Measurements from ENCODE around the gene PLEKHA5. TPM values are rescaled to one million over a fixed set of nuclear protein-coding genes. Genes with fewer than 3 reads are reported as not detected.

PLEKHA5 gene
- total RNA-seq, 2 donors from 2014 or later, result 53.2 to 59.4 TPM

- peak overlapping the region; percentile 79 to 99 for H3K4me3 ChIP-seq
- peaks cover 0 to 20% of the 10 kb centered on the region in 2 donors for H3K4me1 ChIP-seq
- H3K27me3 ChIP-seq, result no peaks in the 10 kb centered on the region
- DNase-seq (ENCODE audit: low spot score), result no peak
- TF ChIP-seq CTCF (IDR thresholded peaks at IDR 0.05), result no peak
- peaks cover 0 to 23% of the 10 kb centered on the region in 2 donors for H3K9me3 ChIP-seq
- no peaks in the 10 kb centered on the region for H3K36me3 ChIP-seq
- peak overlapping the region; percentile 89 to 97 for H3K27ac ChIP-seq
These were observed 891 bp downstream of the PLEKHA5 start for GRCh38 chr12:19130224-19131024.

GRCh38 chr12:19131025-19131444 lies 1.5 kb downstream of the PLEKHA5 start:
- H3K36me3 ChIP-seq, result no peaks in the 10 kb centered on the region
- H3K27ac ChIP-seq, result peak overlapping the region; percentile 89 to 97
- TF ChIP-seq CTCF (IDR thresholded peaks at IDR 0.05), result no peak
- H3K9me3 ChIP-seq, result peaks cover 0 to 22% of the 10 kb centered on the region in 2 donors
- H3K4me1 ChIP-seq, result peaks cover 0 to 26% of the 10 kb centered on the region in 2 donors
- no peak for DNase-seq (ENCODE audit: low spot score)
- H3K4me3 ChIP-seq, result peak overlapping the region; percentile 79 to 99
- no peaks in the 10 kb centered on the region for H3K27me3 ChIP-seq

- no peak for DNase-seq (ENCODE audit: low spot score)
- no peak overlapping the region for H3K4me3 ChIP-seq
- H3K9me3 ChIP-seq, result no peaks in the 10 kb centered on the region
- H3K36me3 ChIP-seq, result peaks cover 7% of the 10 kb centered on the region
- H3K27me3 ChIP-seq, result no peaks in the 10 kb centered on the region
- TF ChIP-seq CTCF (IDR thresholded peaks at IDR 0.05), result no peak
- H3K4me1 ChIP-seq, result peaks cover 0 to 49% of the 10 kb centered on the region in 2 donors
- peak overlapping the region in 1 of 2 donors; percentile 58 for H3K27ac ChIP-seq
These were observed 9.0 kb downstream of the PLEKHA5 start for GRCh38 chr12:19138551-19138950.

GRCh38 chr12:19138956-19139355 lies 9.4 kb downstream of the PLEKHA5 start:
- peaks cover 0 to 49% of the 10 kb centered on the region in 2 donors for H3K4me1 ChIP-seq
- H3K27ac ChIP-seq, result peak overlapping the region; percentile 11 to 58
- H3K36me3 ChIP-seq, result peaks cover 7% of the 10 kb centered on the region
- no peaks in the 10 kb centered on the region for H3K27me3 ChIP-seq
- no peaks in the 10 kb centered on the region for H3K9me3 ChIP-seq
- DNase-seq (ENCODE audit: low spot score), result no peak
- no peak overlapping the region for H3K4me3 ChIP-seq
- TF ChIP-seq CTCF (IDR thresholded peaks at IDR 0.05), result no peak

GRCh38 chr12:19139615-19140194 lies 10.2 kb downstream of the PLEKHA5 start:
- H3K4me1 ChIP-seq, result peaks cover 0 to 56% of the 10 kb centered on the region in 2 donors
- no peak overlapping the region for H3K4me3 ChIP-seq
- H3K36me3 ChIP-seq, result peaks cover 7% of the 10 kb centered on the region
- DNase-seq (ENCODE audit: low spot score), result no peak
- peak overlapping the region; percentile 11 to 58 for H3K27ac ChIP-seq
- no peaks in the 10 kb centered on the region for H3K27me3 ChIP-seq
- TF ChIP-seq CTCF (IDR thresholded peaks at IDR 0.05), result no peak
- H3K9me3 ChIP-seq, result no peaks in the 10 kb centered on the region

All from right atrium auricular region (tissue), 2 donors.